Measurements from ENCODE around the gene NPTXR. TPM values are rescaled to one million over a fixed set of nuclear protein-coding genes. Genes with fewer than 3 reads are reported as not detected.
"Not testable (repeated sequence)": the region's sequence is repeated elsewhere in the genome, so short reads cannot be mapped to it uniquely, and the experiment has no call there.

NPTXR gene
- total and polyA plus RNA-seq, 4 donors, result 0.05 to 0.45 (median 0.16) TPM

- no peak for DNase-seq (ENCODE audit: low spot score)
- TF ChIP-seq MAX (IDR thresholded peaks at IDR 0.05), result no peak
- TF ChIP-seq EGR1 (IDR thresholded peaks at IDR 0.05; ENCODE audit: low read depth in 2 of 2), result no peak
- TF ChIP-seq GABPA (IDR thresholded peaks at IDR 0.05 in 1 of 2, conservative IDR thresholded peaks at IDR 0.05 in 1 of 2), result no peak
- no peak for TF ChIP-seq FOXA2 (IDR thresholded peaks at IDR 0.05)
- no peak for TF ChIP-seq HNF4A (conservative IDR thresholded peaks at IDR 0.05)
- no peak for TF ChIP-seq REST (IDR thresholded peaks at IDR 0.05)
- TF ChIP-seq SP1 (IDR thresholded peaks at IDR 0.05), result no peak
- TF ChIP-seq ATF3 (IDR thresholded peaks at IDR 0.05), result no peak
- TF ChIP-seq RAD21 (IDR thresholded peaks at IDR 0.05), result no peak
- no peak for TF ChIP-seq NR2F2 (IDR thresholded peaks at IDR 0.05)
- TF ChIP-seq FOXA1 (IDR thresholded peaks at IDR 0.05), result no peak
- TF ChIP-seq HNF4G (IDR thresholded peaks at IDR 0.05), result no peak
- no peak for TF ChIP-seq YY1 (IDR thresholded peaks at IDR 0.05)
- no peak for TF ChIP-seq ZBTB33 (IDR thresholded peaks at IDR 0.05)
- TF ChIP-seq TAF1 (conservative IDR thresholded peaks at IDR 0.05), result no peak
- no peak for TF ChIP-seq JUND (IDR thresholded peaks at IDR 0.05)
- TF ChIP-seq RXRA (IDR thresholded peaks at IDR 0.05), result no peak
- TF ChIP-seq CTCF (IDR thresholded peaks at IDR 0.05; ENCODE audit: low read depth, low read length, missing input control), result no peak
- no peak overlapping the region for H3K4me3 ChIP-seq (ENCODE audit: low read depth in 1 of 3, low read length in 3 of 3)
- no peaks in the 10 kb centered on the region for H3K27me3 ChIP-seq (ENCODE audit: control insufficient read depth in 4 of 4, insufficient read depth in 4 of 4, low read length in 3 of 4)
- WGBS, result 79% methylated on average over 2 of the region's 2 CpGs
- H3K36me3 ChIP-seq (ENCODE audit: control insufficient read depth in 4 of 4, insufficient read depth in 3 of 4, low read depth in 1 of 4, low read length in 3 of 4), result no peaks in the 10 kb centered on the region
- peaks cover 0 to 3% (median 0%) of the 10 kb centered on the region in 4 donors for H3K9me3 ChIP-seq (ENCODE audit: control insufficient read depth in 4 of 4, low read length in 3 of 4)
- no peak overlapping the region for H3K9ac ChIP-seq (ENCODE audit: low read depth in 1 of 2, low read length in 2 of 2)
- H3K4me1 ChIP-seq (ENCODE audit: control insufficient read depth in 4 of 4, insufficient read depth in 4 of 4, low read length in 3 of 4), result no peaks in the 10 kb centered on the region
- no peak overlapping the region for H3K27ac ChIP-seq (ENCODE audit: low read depth in 1 of 2, low read length in 2 of 2)
Measured at GRCh38 chr22:38811241-38811640, 32.6 kb downstream of the NPTXR start.

- WGBS, result 81% methylated on average over 8 of the region's 8 CpGs
- DNase-seq (ENCODE audit: low spot score); H3K27me3 ChIP-seq (ENCODE audit: control insufficient read depth in 4 of 4, insufficient read depth in 4 of 4, low read length in 3 of 4); H3K9ac ChIP-seq (ENCODE audit: low read depth in 1 of 2, low read length in 2 of 2); H3K27ac ChIP-seq (ENCODE audit: low read depth in 1 of 2, low read length in 2 of 2); H3K36me3 ChIP-seq (ENCODE audit: control insufficient read depth in 4 of 4, insufficient read depth in 3 of 4, low read depth in 1 of 4, low read length in 3 of 4); H3K9me3 ChIP-seq (ENCODE audit: control insufficient read depth in 4 of 4, low read length in 3 of 4); H3K4me3 ChIP-seq (ENCODE audit: low read depth in 1 of 3, low read length in 3 of 3); H3K4me1 ChIP-seq (ENCODE audit: control insufficient read depth in 4 of 4, insufficient read depth in 4 of 4, low read length in 3 of 4): not testable (repeated sequence)
Measured at GRCh38 chr22:38805041-38805593, 38.7 kb downstream of the NPTXR start.

Measured in liver (tissue), 9 donors.